Measurements from ENCODE around the gene SELENOT.
"Not testable (repeated sequence)": the region's sequence is repeated elsewhere in the genome, so short reads cannot be mapped to it uniquely, and the experiment has no call there.

Gene SELENOT, protein sequence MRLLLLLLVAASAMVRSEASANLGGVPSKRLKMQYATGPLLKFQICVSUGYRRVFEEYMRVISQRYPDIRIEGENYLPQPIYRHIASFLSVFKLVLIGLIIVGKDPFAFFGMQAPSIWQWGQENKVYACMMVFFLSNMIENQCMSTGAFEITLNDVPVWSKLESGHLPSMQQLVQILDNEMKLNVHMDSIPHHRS

DNA sequence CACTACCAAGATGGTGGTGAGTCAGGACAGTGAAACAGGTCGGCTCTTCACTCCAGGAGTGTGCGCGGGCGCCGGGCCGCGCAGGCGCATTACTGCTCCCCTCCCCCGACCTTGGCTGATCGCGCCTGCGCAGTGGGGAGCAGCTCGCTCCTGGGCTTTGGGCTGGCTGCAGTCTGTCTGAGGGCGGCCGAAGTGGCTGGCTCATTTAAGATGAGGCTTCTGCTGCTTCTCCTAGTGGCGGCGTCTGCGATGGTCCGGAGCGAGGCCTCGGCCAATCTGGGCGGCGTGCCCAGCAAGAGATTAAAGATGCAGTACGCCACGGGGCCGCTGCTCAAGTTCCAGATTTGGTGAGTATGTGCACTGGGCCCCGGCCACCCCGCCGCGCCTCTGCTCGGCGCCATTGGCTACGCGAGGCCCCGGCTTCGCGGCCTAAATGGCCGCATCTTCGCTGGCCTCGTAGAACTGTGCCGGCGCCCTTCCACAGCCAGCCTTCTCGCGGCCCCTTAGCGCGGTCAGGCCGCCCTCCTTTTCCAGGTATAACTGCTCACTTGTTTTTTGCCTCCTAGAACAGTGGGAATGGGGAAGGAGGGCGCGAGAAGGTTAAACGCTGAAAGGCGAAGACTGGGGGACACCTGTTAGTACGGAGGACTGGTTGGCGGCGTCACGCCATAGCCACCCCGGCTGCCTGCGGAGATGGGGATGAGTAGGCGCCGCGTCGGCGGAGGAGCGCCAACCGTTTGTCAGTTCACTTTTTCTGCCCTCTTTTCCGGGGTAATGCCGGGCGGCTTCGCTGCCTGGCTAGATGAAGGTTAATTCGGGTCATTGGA is at the start of gene SELENOT:
Gene SELENOT, plus strand, starts transcription at position 169 of the 827 bp plus-strand sequence. Its CDS starts 42 bp downstream, at position 211.
- peak; percentile 71 for FAIRE-seq

DNA sequence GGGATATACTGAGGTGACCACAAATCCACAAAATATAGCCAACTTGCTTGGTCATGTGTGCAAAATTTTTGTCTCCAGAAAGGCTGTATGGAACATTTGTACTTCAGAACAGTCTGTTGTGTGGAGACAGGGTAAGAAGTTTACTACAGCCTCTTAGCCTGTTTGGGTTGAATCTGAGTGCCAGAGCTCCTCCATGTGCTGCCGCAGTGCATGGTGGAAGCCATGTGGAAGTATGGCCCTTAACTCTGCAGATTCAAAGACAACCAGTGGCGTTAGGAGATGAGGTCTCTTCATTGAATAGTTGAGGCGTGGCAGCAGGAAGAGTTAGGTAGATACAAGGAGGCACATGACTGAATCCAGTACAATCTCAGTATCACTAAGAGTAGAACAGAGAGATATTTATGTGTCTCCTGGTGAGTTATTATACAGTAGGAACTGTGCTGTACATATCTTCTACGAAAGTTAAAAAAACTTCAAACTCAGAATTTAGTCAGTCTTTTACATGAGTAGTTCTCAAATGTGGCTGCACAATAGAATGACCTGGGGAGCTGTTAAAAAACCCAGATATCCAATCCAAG is 47.2 kb upstream of the SELENOT start:
- no peak for FAIRE-seq

DNA sequence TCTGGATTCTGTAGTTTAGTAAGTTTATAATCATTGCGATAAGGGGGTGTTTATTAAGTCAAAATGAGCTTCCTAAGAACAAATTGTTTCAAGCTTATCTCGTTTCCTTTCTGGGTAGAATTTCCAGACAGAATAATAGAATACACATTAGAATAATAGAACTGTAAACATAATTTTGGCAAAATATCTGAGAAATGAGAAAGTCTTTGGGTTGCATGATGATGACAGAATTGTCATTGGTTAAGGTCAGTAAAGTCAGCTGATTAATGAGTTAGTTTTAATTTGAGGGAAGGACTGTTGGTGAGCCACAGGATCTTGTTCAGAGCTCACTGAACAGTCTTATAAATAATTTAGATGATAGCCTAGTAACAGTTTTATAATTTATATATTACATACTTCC is 46.3 kb upstream of the SELENOT start:
- no peak for FAIRE-seq

DNA sequence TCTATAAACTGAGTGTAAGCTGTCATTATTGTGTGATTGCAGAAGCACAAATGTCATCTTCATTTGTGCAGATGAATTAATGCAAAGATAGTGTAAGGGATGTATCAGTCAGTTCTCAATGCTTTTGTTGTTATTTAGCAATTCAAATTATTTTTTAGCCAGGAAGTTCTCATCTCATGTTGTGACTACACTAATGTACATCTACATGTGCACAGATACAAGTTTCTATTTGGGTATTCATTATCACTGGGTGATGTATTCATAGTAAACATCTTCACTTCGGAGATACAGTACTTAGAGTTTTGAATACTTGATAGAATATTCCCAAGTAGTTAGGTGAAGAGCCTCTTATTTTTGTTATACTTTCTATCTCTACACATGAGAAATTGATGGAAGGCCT is 45.4 kb upstream of the SELENOT start:
- FAIRE-seq = no peak

DNA sequence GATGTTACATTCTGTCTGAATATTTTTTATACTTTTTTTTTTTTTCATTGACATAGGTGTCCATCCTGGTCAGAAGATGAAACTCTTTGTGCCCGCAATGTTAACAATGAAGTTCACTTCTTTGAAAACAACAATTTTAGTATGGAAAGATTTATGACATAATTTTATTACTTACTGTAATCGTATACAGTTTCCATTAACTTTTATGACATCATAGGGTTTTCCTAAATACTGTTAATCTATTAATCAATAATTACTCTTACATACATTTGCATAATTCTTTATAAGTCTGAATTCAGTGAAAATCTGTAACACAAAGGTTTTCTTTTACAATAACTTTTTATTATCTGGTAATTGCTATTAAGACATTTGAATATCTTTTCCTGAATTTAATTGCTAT is 38.9 kb upstream of the SELENOT start:
- no peak for FAIRE-seq

DNA sequence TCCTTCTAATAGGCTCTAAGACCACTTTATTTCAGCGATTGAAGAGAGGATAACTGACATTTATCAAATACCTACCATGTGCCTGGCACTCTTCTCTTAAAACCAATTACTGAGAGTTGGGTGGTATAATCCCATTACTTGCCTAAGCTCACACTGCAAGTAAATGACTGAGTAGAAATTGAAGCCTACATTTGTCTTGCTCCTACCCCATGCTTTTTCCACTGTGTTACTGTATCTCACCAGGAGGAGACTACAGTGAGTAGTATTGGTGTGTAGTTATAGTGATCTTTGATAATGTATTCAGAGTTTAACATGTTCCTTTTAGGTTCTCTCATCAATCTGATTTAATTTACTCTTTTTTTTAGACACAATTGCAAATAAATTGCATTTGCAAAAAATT is 35.8 kb upstream of the SELENOT start:
- no peak for FAIRE-seq

DNA sequence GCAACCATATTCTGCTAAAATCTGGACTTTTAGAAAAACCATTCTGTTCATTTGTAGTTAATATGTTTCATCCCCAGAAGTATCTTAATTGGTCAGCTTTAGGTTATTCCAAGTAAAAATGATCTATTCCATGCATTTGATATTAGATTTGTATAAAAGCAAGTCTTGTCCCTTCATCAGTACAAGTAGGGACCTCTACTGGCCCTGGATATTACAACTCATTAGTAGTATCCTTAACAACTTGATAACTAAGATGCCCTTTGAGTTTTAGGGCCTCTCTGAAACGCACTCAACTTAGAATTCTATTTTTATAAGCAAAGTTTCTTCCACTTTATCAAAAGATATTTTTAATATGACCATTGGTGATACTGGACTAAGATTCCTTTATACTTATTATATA is 25.3 kb upstream of the SELENOT start:
- no peak for FAIRE-seq

DNA sequence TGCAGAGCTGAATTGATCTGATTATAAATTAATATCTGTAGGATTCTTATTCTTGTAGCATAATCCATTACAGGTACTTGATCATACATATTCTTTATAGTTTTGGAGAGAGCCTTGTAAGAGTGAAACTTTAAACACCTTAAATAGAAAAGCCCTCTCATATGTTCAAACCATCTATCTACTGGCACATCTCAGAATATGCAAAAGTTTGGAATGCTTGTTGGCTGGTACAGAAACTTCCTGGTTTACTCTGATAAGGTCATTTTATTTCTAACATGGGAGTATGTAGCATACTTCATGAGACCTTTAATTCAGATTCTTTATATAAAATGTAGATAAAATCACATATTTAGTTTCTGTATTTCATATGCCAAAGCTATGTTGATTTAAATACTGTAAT is 21.9 kb upstream of the SELENOT start:
- FAIRE-seq = no peak

DNA sequence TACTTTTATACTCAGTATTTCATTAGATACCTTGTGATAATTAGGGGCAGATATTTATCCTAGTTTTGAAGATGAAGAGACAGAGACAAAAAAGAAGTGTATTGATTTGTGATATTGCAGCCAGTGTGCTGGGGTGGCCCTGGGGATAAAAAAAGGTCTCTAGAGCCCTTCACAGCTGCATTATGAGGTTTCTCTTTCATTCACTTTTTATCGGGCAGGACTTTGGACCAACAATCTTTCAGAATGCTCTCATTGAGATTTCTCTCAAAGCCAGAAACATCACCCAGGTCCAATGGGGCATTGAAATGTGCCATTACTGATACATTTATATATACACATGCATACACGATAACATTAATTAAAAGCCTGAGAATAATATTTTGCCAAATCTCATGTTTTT is 20.5 kb upstream of the SELENOT start:
- FAIRE-seq = no peak

DNA sequence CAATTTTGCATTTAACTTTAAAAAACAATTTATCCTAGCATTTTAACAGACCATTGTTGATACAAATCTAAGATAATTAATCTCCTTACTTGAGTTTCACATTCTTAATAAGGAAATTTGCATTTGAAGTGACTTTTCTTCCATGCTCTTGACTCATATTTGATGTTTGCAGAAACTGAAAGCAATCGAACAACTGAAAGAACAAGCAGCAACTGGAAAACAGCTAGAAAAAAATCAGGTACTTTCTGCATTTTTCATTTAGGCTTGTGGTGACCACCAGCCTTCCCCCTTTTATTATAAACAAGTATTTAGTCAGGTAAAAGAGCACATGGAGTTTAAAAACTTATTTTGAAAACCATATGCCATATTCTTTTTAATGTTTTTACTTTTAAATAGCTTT is 20.1 kb upstream of the SELENOT start:
- no peak for FAIRE-seq

DNA sequence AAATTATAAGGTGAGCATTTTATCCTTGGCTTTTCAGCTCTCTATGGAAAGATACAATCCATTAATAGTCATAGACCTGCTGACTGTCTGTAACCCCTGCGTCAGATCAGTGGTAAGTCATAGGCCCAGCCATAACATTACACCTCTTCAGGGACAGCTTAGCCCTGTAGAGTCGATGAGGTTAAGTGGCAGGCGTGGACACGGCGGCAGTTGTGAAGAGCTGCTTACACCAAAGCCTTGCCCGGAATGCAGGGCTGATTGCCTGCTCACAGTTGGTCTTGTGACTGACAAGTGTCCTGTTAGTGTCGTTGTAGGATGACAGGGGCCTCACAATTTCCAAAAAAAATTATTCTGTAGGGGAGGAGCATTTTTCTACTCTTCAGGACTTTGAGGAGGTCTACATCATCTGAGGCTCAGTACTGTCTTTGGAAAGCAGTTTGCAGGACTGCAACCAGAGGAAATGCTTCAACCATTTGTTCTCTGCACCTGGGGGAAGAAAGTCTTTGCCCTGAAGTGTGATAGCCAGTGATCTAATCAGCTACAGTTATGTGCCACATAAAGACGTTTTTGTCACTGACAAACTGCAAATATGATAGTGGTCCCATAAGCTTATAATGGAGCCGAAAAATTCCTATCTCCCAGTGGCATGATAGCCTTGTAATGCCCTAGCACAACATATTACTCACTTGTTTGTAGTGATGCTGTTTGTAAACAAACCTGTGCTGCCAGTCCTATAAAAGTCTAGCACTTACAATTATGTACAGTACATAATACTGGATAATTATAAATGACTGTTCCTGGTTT is 14.9 kb upstream of the SELENOT start:
- no peak for FAIRE-seq

DNA sequence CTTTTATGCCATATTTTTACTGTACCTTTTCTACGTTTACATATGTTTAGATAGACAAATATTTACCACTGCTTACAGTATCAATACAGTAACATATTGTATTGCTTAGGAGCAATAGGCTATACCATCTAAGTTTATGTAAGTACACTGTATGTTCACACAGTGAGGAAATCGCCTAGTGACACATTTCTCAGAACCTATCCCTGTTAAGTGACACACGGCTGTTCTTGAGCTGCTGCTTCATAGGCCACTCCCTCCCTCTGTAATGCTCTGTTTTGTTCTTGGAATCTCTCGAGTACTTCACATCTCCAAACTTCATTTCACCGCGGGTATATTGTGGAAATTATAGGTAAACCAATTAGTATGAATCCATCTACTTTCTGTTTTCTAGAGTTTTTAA is 13.4 kb upstream of the SELENOT start:
- no peak for FAIRE-seq

DNA sequence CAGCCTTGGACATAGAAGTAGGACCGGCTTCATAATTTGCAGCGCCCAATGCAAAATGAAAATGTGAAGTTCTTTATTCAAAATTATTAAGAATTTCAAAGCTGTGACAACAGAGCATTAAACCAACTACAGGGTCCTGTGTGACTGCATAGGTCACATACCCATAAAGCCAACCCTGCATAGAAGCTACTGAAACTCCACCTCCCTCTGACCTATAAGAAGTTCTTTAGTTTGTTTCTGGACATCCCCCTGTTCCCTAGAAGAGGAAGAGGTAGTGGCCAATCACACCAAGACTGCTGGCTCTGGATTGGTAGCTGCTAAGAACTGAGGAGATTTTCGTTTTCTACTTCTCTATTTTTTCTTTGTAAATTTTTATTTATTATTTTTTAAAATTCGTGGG is 9.0 kb upstream of the SELENOT start:
- FAIRE-seq = no peak

DNA sequence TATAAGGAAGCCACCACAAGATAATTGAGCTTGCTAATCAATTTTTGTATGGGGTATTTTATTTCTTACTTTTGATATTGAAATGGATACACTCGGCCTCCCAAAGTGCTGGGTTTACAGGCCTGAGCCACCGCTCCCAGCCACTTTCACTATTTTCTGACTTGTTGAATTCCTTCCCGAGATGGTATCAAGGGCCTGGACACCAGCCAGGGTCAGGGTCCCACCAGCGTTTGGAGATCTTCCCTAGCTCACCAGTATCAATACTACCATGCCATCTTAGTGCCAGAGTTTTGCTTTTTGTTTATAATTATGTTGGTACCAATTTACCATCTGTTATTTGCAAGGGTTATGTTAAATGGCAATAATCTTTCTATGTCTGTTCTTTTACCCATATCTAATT is 5.5 kb upstream of the SELENOT start:
- FAIRE-seq = no peak

DNA sequence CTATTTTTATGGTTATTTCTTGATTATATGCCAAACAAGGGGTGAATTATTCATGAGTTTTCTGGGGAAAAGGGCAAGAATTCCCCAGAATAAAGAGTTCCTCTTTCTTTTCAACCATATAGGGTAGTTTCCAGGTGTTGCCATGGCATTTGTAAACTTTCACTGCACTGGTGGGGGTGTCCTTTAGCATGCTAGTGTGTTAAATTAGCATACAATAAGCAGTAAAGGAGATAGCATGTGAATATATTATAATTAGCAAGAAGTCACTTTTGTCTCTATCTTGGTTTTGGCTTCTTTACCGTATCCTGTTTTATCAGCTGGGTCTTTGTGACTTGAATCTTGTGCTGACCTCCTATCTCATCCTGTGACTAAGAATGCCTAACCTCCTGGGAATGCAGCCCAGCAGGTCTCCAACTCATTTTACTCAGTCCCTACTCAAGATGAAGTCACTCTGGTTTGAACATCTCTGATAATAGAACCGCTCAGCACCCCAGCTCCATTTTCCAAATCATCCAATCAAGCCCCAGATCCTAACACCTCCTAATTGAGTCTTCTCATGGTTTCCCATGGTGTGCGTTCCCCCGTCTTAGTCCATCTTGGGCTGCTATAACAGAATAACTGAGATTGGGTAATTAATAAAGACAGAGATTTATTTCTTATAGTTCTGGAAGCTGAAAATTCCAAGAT is 3.4 kb upstream of the SELENOT start:
- FAIRE-seq = no peak

DNA sequence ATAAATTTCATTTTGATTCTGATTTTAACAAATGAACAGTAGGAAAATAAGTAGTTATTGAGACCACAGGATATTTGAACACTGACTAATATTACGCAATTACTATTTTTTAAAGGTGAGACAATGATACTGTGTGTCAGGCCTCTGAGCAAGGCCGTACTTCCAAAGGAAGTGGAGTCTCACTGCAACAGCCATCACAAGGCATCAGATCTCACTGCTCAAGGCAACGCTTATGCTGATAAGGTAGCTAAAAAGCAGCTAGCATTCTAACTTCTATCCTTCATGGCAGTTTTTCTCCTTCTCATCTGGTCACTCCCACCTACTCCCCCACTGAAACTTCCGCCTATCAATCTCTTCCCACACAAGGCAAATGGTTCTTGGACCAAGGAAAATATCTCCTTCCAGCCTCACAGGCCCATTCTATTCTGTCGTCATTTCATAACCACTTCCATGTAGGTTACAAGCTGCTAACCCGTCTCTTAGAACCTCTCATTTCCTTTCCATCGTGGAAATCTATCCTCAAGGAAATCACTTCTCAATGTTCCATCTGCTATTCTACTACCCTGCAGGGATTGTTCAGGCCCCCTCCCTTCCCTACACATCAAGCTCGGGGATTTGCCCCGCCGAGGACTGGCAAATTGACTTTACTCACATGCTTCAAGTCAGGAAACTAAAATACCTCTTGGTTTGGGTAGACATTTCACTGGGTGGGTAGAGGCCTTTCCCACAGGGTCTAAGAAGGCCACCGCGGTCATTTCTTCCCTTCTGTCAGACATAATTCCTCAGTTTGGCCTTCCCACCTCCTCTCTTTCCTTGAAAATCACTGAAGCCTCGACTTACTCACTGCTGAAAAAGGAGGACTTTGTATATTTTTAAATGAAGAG is 2.2 kb upstream of the SELENOT start:
- FAIRE-seq = not testable (repeated sequence)

DNA sequence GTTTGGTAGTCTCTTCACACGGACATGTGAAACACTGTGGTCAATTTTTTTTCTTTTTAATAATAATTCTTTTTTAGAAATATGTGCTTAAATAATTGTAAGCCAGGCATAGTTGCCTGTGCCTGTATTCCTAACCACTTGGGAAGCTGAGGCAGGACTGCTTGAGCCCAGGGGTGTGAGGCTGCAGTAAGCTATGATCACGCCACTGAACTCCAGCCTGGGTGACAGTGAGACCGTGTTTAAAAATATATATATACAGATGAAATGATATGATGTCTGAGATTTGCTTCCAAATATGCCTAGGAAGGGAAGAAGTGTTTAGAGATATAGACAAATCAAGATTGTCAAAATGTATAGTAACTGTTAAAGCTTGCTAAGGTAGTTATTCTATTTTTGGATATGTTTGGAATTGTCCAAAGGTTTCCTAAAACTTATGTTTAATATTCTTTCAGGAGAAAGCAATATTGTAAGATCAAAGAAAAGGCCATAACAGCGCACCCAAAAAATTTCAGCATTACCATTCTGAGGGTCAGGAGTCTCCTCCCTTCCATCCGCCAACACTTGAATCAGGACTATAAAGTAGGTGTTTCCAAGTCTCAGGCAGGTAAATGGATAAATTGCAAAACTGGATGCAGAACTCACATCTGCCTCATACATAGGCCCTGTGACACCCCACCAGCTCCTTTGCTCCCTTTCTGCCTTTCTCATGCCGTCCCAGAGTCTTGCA is 532 bp upstream of the SELENOT start:
- no peak for FAIRE-seq

DNA sequence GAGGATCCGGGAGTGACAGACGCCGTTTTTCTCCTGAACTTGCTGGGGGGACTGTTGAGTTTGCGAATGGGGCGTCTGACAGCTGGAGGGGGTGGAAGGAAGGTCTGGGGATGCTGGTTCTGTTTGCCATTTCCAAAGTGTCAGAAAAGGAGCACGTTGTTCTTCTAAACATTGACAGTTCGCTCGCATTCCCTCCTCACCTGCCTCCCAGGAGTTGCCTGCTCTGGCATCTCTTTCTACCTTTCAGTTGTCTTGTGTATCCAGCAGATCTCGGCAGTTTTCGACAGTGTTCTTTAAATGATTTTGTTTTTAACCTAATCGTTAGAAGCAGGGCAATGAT is 829 bp downstream of the SELENOT start:
- no peak for FAIRE-seq

DNA sequence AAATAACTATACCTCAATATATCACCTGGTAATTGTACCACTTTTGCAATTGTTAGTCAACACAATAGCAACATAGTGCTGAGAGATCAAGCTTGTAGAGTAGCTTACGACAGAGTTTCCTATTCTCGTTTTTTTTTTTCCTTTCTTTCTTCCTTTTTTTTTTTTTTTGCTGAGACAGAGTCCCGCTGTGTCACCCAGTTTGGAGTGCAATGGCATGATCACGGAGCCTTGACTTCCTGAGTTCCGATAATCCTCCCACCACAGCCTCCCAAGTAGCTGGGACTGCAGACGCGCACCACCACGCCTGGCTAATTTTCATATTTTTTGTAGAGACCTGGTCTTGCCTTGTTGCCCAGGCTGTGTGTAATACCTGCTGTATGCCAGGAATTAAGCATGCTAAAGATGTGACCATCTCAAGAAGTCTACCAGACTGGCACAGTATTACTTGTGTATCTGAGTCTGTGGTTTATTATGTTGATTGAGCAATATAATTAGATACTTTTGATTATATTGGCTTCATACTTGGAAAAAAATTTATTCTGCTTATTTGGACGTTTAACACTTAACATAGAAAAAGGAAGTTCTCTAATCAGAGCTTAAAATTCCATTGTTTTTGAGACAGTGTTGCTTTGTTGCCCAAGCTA is 3.0 kb downstream of the SELENOT start:
- FAIRE-seq = no peak

DNA sequence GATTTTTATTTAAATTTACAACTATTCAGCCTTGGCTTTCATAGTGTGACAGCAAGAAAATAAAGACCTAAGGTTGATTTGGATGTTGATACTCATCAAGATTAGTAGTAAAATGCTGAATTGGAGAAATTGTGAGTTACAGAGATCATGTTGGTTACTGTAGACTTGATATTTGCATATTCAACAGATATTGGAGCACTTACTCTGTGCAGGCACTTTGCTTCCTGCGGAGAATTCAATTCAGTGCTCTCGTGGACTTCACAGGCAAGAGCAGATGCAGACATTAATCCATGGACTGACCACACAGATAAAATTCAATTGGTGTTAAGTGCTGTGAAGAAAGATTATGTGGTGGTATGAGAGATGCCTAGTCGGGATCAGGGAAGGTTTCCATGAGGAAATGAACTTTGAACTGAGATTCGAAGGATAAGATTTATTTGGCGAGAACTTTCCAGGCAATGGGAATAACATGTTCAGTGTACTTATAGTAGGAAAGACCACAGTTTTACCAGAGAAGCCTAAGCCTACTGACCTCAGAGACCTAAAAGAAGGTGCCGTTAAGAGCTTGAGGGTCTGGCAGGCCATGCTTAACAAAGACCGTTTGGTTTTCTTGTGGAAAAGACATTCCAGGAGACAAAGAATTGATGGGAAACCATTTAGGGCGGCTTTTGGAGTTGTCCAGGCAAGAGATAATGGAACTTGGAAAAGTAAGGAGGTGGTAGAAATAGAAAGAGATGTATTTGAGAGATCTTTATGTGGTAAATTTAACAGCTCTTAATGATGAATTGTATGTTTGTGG is 4.3 kb downstream of the SELENOT start:
- FAIRE-seq = no peak
